ENCODE results near the gene KCNK10.

DNA sequence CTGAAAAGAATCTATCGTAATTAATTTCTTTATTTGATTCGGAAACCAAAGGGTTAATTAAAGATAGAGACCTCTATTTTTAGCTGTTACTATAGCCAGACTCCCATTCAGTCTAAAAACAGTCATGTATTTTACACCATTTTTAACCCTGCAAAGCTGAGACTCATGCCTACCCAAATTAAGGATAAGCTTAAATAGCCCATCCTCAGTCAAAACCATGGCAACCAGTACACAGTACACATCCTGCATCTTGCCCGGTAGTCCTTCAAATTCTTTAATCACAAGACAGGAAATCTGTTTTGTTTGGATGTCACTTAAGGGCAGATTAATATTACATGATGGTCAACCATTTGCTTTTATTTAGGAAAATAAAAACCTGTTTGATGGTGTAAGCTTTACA is 25.5 kb upstream of the KCNK10 start:
- no peak for TF ChIP-seq SPI1 (IDR thresholded peaks at IDR 0.05; ENCODE audit: low read depth, low read length)
- no peak for TF ChIP-seq POLR2AphosphoS5 (IDR thresholded peaks at IDR 0.05; ENCODE audit: low read depth, low read length)
- TF ChIP-seq TAF1 (IDR thresholded peaks at IDR 0.05; ENCODE audit: low read depth, low read length), result no peak
- TF ChIP-seq POLR2A (IDR thresholded peaks at IDR 0.05; ENCODE audit: low read depth, low read length), result no peak
- no peak for TF ChIP-seq PAX5 (IDR thresholded peaks at IDR 0.05; ENCODE audit: insufficient read depth, low read length, severe bottlenecking)
- TF ChIP-seq POU2F2 (IDR thresholded peaks at IDR 0.05; ENCODE audit: low read depth, low read length), result no peak

Measured in GM12891 (cell line).